Neural cell (in vitro differentiated cells): Measurements from ENCODE around the gene SAMD10. TPM values are rescaled to one million over a fixed set of nuclear protein-coding genes. Genes with fewer than 3 reads are reported as not detected.

Source experiments
- H2AFZ ChIP-seq: fragments of 200-600, 300-800 bp; sonication (generic), shearing (Covaris generic); 2 replicates; pipeline ENCODE4 v1.6.0; 2014; ENCODE audit warnings: low read depth, mild to moderate bottlenecking, antibody characterized with exemption, low read length, moderate library complexity
- H3F3A ChIP-seq: fragments of 200-600 bp; shearing (Covaris generic); 2 replicates; pipeline ENCODE4 v1.6.1; 2016; ENCODE audit warnings: mild to moderate bottlenecking, moderate library complexity, mixed read lengths, antibody characterized with exemption, low read length; ENCODE audit not compliant: insufficient read depth, poor library complexity, severe bottlenecking
- H3K27ac ChIP-seq: fragments of 200-600, 300-800 bp; sonication (generic), shearing (Covaris generic); 2 replicates; pipeline ENCODE4 v1.5.1; 2014; ENCODE audit warnings: mild to moderate bottlenecking, low read length, moderate library complexity
- H3K27me3 ChIP-seq: fragments of 300-800, 200-600 bp; sonication (generic), shearing (Covaris generic); 2 replicates; pipeline ENCODE4 v1.6.0; 2014; ENCODE audit warnings: mild to moderate bottlenecking, low read depth, low read length, moderate library complexity; ENCODE audit not compliant: insufficient read depth
- H3K36me3 ChIP-seq: fragments of 300-800, 200-600 bp; sonication (generic), shearing (Covaris generic); 2 replicates; pipeline ENCODE4 v1.5.1; 2014; ENCODE audit warnings: mild to moderate bottlenecking, antibody characterized with exemption, low read length, moderate library complexity; ENCODE audit not compliant: insufficient read depth
- H3K4me2 ChIP-seq: fragments of 300-800, 200-600 bp; sonication (generic), shearing (Covaris generic); 2 replicates; pipeline ENCODE4 v1.6.0; 2014; ENCODE audit warnings: mild to moderate bottlenecking, low read length
- H3K4me3 ChIP-seq: fragments of 300-800, 200-600 bp; sonication (generic), shearing (Covaris generic); 2 replicates; pipeline ENCODE4 v1.5.1; 2014; ENCODE audit warnings: mild to moderate bottlenecking, low read length, moderate library complexity
- H3K79me2 ChIP-seq: fragments of 200-600 bp; shearing (Covaris generic); replicated peaks from 2 replicates; pipeline ENCODE4 v1.6.0; 2014; ENCODE audit warnings: mild to moderate bottlenecking, low read length, moderate library complexity; ENCODE audit not compliant: insufficient read depth
- H3K9ac ChIP-seq: fragments of 300-800, 200-600 bp; sonication (generic), shearing (Covaris generic); 2 replicates; pipeline ENCODE4 v1.6.1; 2016; ENCODE audit warnings: mild to moderate bottlenecking, low read length, mixed read lengths
- H3K9me2 ChIP-seq: fragments of 200-600 bp; shearing (Covaris generic); 2 replicates; pipeline ENCODE4 v1.6.1; 2016; ENCODE audit warnings: mild to moderate bottlenecking, low read length, mixed read lengths; ENCODE audit not compliant: insufficient read depth
- H3K9me3 ChIP-seq: fragments of 200-600, 300-800 bp; sonication (generic), shearing (Covaris generic); 2 replicates; pipeline ENCODE4 v1.6.1; 2016; ENCODE audit warnings: mild to moderate bottlenecking, mixed run types, low read length, moderate library complexity, mixed read lengths
- H4K20me1 ChIP-seq: fragments of 200-600 bp; shearing (Covaris generic); 2 replicates; pipeline ENCODE4 v1.6.1; 2016; ENCODE audit warnings: mild to moderate bottlenecking, mixed run types; ENCODE audit not compliant: insufficient read depth
- EP300 ChIP-seq: fragments of 450-650 bp; conservative IDR thresholded peaks from 2 replicates; pipeline ENCODE4 v1.6.1; 2014; ENCODE audit warnings: antibody characterized with exemption, mild to moderate bottlenecking, moderate library complexity; ENCODE audit not compliant: poor library complexity, severe bottlenecking
- EZH2 ChIP-seq: fragments of 200-600, 300-800 bp; shearing (Covaris generic), sonication (generic); IDR thresholded peaks from 2 replicates; pipeline ENCODE4 v1.6.1; 2014; ENCODE audit warnings: antibody characterized with exemption, low read length, borderline replicate concordance, mild to moderate bottlenecking; ENCODE audit not compliant: insufficient read depth, poor library complexity, severe bottlenecking
- MXI1 ChIP-seq: fragments of 450-650 bp; conservative IDR thresholded peaks from 2 replicates; pipeline ENCODE4 v1.6.1; 2014; ENCODE audit warnings: antibody characterized with exemption, mild to moderate bottlenecking; ENCODE audit not compliant: poor library complexity, severe bottlenecking
- POLR2AphosphoS5 ChIP-seq: IDR thresholded peaks from 2 replicates; pipeline ENCODE4 v1.6.1; 2012
- RAD21 ChIP-seq: fragments of 450-650 bp; conservative IDR thresholded peaks from 2 replicates; pipeline ENCODE4 v1.6.1; 2014; ENCODE audit warnings: antibody characterized with exemption, mild to moderate bottlenecking, moderate library complexity
- SMC3 ChIP-seq: fragments of 450-650 bp; conservative IDR thresholded peaks from 2 replicates; pipeline ENCODE4 v1.6.1; 2014; ENCODE audit warnings: antibody characterized with exemption, mild to moderate bottlenecking, moderate library complexity; ENCODE audit not compliant: poor library complexity
- TAF1 ChIP-seq: IDR thresholded peaks from 2 replicates; pipeline ENCODE4 v1.6.1; 2012; ENCODE audit warnings: low read depth
- polyA plus RNA-seq: library from polyadenylated mRNA; depleted of rRNA; stranded (reverse); fragments of >200 nt; gene quantifications from 2 replicates; pipeline ENCODE4 v1.2.3, GENCODE V29; 2014
- TF ChIP-seq, protein P1 (sequence below): fragments of 450-650 bp; IDR thresholded peaks from 2 replicates; pipeline ENCODE4 v1.5.1; 2014; ENCODE audit warnings: antibody characterized with exemption, mild to moderate bottlenecking, moderate library complexity; ENCODE audit not compliant: poor library complexity, severe bottlenecking
- TF ChIP-seq, protein P2 (sequence below): IDR thresholded peaks from 2 replicates; pipeline ENCODE4 v1.6.1; 2012; ENCODE audit warnings: borderline replicate concordance

SAMD10 gene
- polyA plus RNA-seq, 1 donor from 2014 or later, result 23.3 TPM

DNA sequence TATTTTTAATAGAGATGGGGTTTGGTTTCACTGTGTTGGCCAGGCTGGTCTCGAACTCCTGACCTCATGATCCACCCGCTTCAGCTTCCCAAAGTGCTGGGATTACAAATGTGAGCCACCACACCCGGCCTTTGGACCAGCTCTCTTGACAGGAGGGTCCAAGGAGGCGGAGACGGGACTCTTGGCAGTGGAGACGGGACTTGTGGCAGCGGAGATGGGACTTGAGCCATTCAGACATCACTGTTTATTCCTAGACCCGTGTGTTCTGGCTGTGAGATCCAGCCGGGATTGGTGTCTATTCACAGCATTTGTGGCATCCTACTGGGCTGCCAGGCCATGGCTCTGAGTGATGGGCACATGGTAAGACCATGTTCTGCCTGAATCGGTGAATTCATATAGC, 27.0 kb upstream of the SAMD10 start:
- H3K36me3 ChIP-seq, result peaks cover 7% of the 10 kb centered on the region
- no peak overlapping the region for H3K4me2 ChIP-seq
- H3K27me3 ChIP-seq, result no peaks in the 10 kb centered on the region
- no peaks in the 10 kb centered on the region for H3F3A ChIP-seq
- no peaks in the 10 kb centered on the region for H4K20me1 ChIP-seq
- no peaks in the 10 kb centered on the region for H3K79me2 ChIP-seq
- H3K9ac ChIP-seq, result no peak overlapping the region
- H2AFZ ChIP-seq, result no peak overlapping the region
- H3K9me3 ChIP-seq, result no peaks in the 10 kb centered on the region
- no peak overlapping the region for H3K4me3 ChIP-seq
- H3K27ac ChIP-seq, result no peak overlapping the region
- no peaks in the 10 kb centered on the region for H3K9me2 ChIP-seq
- TF ChIP-seq, protein P1, sequence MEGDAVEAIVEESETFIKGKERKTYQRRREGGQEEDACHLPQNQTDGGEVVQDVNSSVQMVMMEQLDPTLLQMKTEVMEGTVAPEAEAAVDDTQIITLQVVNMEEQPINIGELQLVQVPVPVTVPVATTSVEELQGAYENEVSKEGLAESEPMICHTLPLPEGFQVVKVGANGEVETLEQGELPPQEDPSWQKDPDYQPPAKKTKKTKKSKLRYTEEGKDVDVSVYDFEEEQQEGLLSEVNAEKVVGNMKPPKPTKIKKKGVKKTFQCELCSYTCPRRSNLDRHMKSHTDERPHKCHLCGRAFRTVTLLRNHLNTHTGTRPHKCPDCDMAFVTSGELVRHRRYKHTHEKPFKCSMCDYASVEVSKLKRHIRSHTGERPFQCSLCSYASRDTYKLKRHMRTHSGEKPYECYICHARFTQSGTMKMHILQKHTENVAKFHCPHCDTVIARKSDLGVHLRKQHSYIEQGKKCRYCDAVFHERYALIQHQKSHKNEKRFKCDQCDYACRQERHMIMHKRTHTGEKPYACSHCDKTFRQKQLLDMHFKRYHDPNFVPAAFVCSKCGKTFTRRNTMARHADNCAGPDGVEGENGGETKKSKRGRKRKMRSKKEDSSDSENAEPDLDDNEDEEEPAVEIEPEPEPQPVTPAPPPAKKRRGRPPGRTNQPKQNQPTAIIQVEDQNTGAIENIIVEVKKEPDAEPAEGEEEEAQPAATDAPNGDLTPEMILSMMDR, result no peak
- TF ChIP-seq SMC3 (no peak), EZH2 (no peak), TAF1 (no peak), EP300 (no peak), MXI1 (no peak), POLR2AphosphoS5 (no peak), RAD21 (no peak)
- TF ChIP-seq, protein P2, sequence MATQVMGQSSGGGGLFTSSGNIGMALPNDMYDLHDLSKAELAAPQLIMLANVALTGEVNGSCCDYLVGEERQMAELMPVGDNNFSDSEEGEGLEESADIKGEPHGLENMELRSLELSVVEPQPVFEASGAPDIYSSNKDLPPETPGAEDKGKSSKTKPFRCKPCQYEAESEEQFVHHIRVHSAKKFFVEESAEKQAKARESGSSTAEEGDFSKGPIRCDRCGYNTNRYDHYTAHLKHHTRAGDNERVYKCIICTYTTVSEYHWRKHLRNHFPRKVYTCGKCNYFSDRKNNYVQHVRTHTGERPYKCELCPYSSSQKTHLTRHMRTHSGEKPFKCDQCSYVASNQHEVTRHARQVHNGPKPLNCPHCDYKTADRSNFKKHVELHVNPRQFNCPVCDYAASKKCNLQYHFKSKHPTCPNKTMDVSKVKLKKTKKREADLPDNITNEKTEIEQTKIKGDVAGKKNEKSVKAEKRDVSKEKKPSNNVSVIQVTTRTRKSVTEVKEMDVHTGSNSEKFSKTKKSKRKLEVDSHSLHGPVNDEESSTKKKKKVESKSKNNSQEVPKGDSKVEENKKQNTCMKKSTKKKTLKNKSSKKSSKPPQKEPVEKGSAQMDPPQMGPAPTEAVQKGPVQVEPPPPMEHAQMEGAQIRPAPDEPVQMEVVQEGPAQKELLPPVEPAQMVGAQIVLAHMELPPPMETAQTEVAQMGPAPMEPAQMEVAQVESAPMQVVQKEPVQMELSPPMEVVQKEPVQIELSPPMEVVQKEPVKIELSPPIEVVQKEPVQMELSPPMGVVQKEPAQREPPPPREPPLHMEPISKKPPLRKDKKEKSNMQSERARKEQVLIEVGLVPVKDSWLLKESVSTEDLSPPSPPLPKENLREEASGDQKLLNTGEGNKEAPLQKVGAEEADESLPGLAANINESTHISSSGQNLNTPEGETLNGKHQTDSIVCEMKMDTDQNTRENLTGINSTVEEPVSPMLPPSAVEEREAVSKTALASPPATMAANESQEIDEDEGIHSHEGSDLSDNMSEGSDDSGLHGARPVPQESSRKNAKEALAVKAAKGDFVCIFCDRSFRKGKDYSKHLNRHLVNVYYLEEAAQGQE, result no peak

DNA sequence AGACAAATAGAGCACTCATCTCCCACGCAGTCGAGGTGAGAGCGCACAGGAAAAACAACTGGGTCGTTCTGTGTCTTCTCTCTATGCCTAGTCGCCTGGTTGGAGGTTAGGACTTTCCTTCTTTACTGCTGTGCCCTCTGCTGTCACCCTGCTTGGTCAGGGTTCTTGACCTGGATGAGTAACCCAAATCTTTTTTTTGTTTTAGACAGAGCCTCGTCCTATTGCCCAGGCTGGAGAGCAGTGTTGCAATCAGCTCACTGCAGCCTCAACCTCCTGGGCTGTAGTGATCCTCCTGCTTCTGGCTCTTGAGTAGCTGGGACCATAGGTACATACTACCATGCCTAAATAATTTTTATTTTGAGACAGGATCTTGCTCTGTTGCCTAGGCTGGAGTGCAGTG, 26.0 kb upstream of the SAMD10 start:
- H3K9ac ChIP-seq, result no peak overlapping the region
- no peaks in the 10 kb centered on the region for H3F3A ChIP-seq
- no peak overlapping the region for H2AFZ ChIP-seq
- TF ChIP-seq TAF1 (no peak), EP300 (no peak), EZH2 (no peak), SMC3 (no peak), POLR2AphosphoS5 (no peak), RAD21 (no peak), MXI1 (no peak)
- TF ChIP-seq, protein P1, result no peak
- TF ChIP-seq, protein P2, result no peak
- no peaks in the 10 kb centered on the region for H3K27me3 ChIP-seq
- no peak overlapping the region for H3K4me3 ChIP-seq
- H4K20me1 ChIP-seq, result no peaks in the 10 kb centered on the region
- no peaks in the 10 kb centered on the region for H3K79me2 ChIP-seq
- H3K9me3 ChIP-seq, result no peaks in the 10 kb centered on the region
- H3K36me3 ChIP-seq, result peaks cover 7% of the 10 kb centered on the region
- H3K4me2 ChIP-seq, result no peak overlapping the region
- no peaks in the 10 kb centered on the region for H3K9me2 ChIP-seq
- no peak overlapping the region for H3K27ac ChIP-seq
